Vagina (tissue), 2 donors: ENCODE measurements around the gene BICD1. TPM values are rescaled to one million over a fixed set of nuclear protein-coding genes. Genes with fewer than 3 reads are reported as not detected.

Experiments
- DNase-seq, 2 donors: peaks; one replicate each; pipeline ENCODE4 v3.0.0-alpha.2; 2017; ENCODE audit errors: extremely low spot score in 2 of 2
- H3K27ac ChIP-seq: fragments of 200-600 bp; sonication (generic); one replicate; pipeline ENCODE4 v1.5.1; 2019
- H3K27me3 ChIP-seq: fragments of 200-600 bp; sonication (generic); one replicate; pipeline ENCODE4 v1.5.1; 2019
- H3K36me3 ChIP-seq, 2 donors: fragments of 200-600 bp; sonication (generic); one replicate each; pipeline ENCODE4 v1.5.1; 2017 to 2019
- H3K4me1 ChIP-seq: fragments of 200-600 bp; sonication (generic); one replicate; pipeline ENCODE4 v1.5.1; 2019
- H3K4me3 ChIP-seq, 2 donors: fragments of 200-600 bp; sonication (generic); 1 replicate in 1 of 2; 2 replicates in 1 of 2; pipeline ENCODE4 v1.5.1; 2016 to 2019
- H3K9me3 ChIP-seq: fragments of 200-600 bp; sonication (generic); one replicate; pipeline ENCODE4 v1.5.1; 2019
- POLR2A ChIP-seq, 2 donors: fragments of 450-650 bp; IDR thresholded peaks; one replicate each; pipeline ENCODE4 v1.6.1; 2017; ENCODE audit warnings: antibody characterized with exemption in 2 of 2, mild to moderate bottlenecking in 2 of 2, moderate library complexity in 2 of 2
- POLR2AphosphoS5 ChIP-seq, 2 donors: sonication (generic); formaldehyde crosslinking; IDR thresholded peaks; one replicate each; pipeline ENCODE4 v1.9.0; 2017; ENCODE audit warnings: antibody characterized with exemption in 2 of 2, mild to moderate bottlenecking in 2 of 2, low read depth in 1 of 2; ENCODE audit not compliant: insufficient read depth in 1 of 2
- intact Hi-C: fragments of 100-400 bp; cut with DNase I; formaldehyde crosslinking; loops from one replicate; pipeline ENCODE4 v1.15.1; 2023
- total RNA-seq: library from RNA; depleted of rRNA; stranded (reverse); fragments of >200 nt; gene quantifications from one replicate; pipeline ENCODE4 v1.2.3, GENCODE V29; 2016
- TF ChIP-seq, protein P1 (sequence below), 3 experiments: fragments of 450-650 bp in 2 of 3; fragments of 200-600 bp in 1 of 3; sonication (generic) in 1 of 3; IDR thresholded peaks; one replicate each; pipeline ENCODE4 v1.5.1; 2017 to 2019; ENCODE audit warnings: antibody characterized with exemption in 3 of 3, mild to moderate bottlenecking in 2 of 3, moderate library complexity in 2 of 3

BICD1 gene
- total RNA-seq, 1 donor from 2014 or later = 19.6 TPM

DNA sequence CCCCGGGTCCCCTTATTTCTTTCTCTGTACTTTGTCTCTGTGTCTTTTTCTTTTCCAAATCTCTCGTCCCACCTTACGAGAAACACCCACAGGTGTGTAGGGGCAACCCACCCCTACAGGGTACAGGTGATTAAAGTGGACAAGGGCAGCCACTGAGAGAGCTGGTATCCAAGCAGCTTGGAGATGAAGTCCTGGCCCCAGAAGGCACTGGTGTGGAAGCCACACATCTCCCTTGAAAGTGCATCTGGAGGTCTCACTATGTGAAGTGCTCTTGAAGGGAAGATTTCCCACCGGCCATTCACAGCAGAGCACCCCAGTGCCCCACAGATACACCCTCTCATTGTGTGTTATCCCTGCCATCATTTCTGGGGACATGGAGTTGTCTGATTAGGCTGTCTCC lies 6.3 kb upstream of the BICD1 start:
- DNase-seq = no peak
- Histone ChIP-seq H3K36me3 (no peaks in the 10 kb centered on the region), H3K4me1 (no peaks in the 10 kb centered on the region), H3K27me3 (no peaks in the 10 kb centered on the region), H3K4me3 (no peak overlapping the region), H3K27ac (no peak overlapping the region), H3K9me3 (no peaks in the 10 kb centered on the region)
- TF ChIP-seq POLR2AphosphoS5 (IDR thresholded peaks at IDR 0.05; ENCODE audit: insufficient read depth in 1 of 2, low read depth in 1 of 2) (no peak), POLR2A (IDR thresholded peaks at IDR 0.05) (no peak)
- TF ChIP-seq, protein P1, sequence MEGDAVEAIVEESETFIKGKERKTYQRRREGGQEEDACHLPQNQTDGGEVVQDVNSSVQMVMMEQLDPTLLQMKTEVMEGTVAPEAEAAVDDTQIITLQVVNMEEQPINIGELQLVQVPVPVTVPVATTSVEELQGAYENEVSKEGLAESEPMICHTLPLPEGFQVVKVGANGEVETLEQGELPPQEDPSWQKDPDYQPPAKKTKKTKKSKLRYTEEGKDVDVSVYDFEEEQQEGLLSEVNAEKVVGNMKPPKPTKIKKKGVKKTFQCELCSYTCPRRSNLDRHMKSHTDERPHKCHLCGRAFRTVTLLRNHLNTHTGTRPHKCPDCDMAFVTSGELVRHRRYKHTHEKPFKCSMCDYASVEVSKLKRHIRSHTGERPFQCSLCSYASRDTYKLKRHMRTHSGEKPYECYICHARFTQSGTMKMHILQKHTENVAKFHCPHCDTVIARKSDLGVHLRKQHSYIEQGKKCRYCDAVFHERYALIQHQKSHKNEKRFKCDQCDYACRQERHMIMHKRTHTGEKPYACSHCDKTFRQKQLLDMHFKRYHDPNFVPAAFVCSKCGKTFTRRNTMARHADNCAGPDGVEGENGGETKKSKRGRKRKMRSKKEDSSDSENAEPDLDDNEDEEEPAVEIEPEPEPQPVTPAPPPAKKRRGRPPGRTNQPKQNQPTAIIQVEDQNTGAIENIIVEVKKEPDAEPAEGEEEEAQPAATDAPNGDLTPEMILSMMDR (IDR thresholded peaks at IDR 0.05) = no peak
- intact Hi-C loops = loop anchor here (10.0 kb wide), 1 partner anchor 446 kb away; the partner anchor contains the start of gene ETFBKMT

DNA sequence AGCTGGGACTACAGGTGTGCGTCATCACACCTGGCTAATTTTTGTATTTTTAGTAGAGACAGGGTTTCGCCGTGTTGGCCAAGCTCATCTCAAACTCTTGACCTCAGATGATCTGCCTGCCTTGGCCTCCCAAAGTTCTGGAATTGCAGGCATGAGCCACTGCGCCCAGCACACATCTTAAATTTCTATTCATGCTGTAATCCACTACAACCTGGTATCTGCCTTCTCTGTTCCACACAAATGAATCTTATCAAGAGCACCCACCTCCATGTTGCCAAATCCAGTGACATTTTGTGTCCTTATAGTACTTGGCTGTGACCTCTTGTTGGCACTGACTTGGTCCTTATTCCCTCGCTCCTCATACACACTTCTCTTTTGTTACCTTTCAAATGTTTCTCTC lies 5.8 kb upstream of the BICD1 start:
- Histone ChIP-seq H3K27ac (no peak overlapping the region), H3K27me3 (no peaks in the 10 kb centered on the region), H3K4me1 (peaks cover 1% of the 10 kb centered on the region), H3K9me3 (no peaks in the 10 kb centered on the region), H3K4me3 (no peak overlapping the region), H3K36me3 (no peaks in the 10 kb centered on the region)
- intact Hi-C loops = loop anchor here (10.0 kb wide), 1 partner anchor 446 kb away; the partner anchor contains the start of gene ETFBKMT
- TF ChIP-seq POLR2AphosphoS5 (IDR thresholded peaks at IDR 0.05; ENCODE audit: insufficient read depth in 1 of 2, low read depth in 1 of 2) = no peak
- no peak for TF ChIP-seq POLR2A (IDR thresholded peaks at IDR 0.05)
- TF ChIP-seq, protein P1 (IDR thresholded peaks at IDR 0.05) = no peak
- no peak for DNase-seq

DNA sequence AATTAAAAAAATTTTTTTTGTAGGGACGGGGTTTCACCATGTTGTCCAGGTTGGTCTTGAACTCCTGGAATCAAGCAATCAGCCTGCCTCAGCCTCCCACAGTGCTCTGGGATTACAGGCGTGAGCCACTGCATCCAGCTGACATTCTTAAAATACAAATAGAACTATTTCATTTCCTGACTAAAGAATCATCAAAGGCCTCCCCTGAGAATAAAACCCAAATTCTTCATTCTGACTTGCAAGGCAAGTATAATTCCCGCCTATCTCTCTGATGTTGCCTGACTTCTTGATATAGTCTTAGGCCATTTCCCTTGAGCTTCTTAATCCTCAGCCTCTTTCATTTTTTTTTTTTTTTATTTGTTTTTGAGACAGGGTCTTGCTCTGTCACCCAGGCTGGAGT lies 4.4 kb upstream of the BICD1 start:
- Histone ChIP-seq H3K4me1 (peaks cover 7% of the 10 kb centered on the region), H3K36me3 (no peaks in the 10 kb centered on the region), H3K27ac (no peak overlapping the region), H3K27me3 (no peaks in the 10 kb centered on the region), H3K4me3 (no peak overlapping the region), H3K9me3 (no peaks in the 10 kb centered on the region)
- no peak for DNase-seq
- TF ChIP-seq, protein P1 (IDR thresholded peaks at IDR 0.05) = no peak
- TF ChIP-seq POLR2A (IDR thresholded peaks at IDR 0.05) (no peak), POLR2AphosphoS5 (IDR thresholded peaks at IDR 0.05; ENCODE audit: insufficient read depth in 1 of 2, low read depth in 1 of 2) (no peak)
- intact Hi-C loops = loop anchor here (10.0 kb wide), 1 partner anchor 447 kb away; the partner anchor contains the start of gene ETFBKMT

DNA sequence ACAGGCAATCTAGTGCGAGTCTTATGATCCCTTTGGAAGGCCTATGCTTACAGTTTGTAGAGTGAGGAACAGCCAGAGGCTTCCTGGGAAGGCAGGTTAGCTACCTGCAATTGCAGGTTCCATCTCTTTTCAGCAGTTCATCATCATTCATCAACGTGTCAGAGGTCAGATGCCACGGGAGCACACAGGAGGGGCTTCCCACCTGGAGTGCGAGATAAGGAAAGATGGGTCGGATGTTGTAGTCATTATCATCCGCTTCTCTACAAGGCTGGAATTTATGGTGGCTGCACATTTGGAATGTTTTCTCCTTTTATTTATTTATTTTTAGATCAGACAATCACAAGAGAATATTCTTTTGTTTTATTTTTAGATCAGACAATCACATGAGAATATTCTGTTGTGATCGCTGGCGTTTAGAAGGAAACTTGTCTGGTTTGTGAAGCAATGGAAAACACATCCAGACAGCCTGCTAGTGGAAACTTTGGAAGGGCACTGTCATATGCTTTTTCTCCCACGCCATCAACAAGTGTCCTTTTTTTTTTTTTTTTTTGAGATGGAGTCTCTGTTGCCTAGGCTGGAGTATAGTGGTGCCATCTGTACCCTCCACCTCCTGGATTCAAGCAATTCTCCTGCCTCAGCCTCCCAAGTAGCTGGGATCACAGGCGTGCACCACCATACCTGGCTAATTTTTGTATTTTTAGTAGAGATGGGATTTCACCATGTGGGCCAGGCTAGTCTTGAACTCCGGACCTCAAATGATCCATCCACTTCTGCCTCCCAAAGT lies 1.9 kb upstream of the BICD1 start:
- intact Hi-C loops = loop anchor here (10.0 kb wide), 1 partner anchor 450 kb away; the partner anchor contains the start of gene ETFBKMT
- TF ChIP-seq POLR2AphosphoS5 (IDR thresholded peaks at IDR 0.05; ENCODE audit: insufficient read depth in 1 of 2, low read depth in 1 of 2) (no peak), POLR2A (IDR thresholded peaks at IDR 0.05) (no peak)
- TF ChIP-seq, protein P1 (IDR thresholded peaks at IDR 0.05) = no peak
- Histone ChIP-seq H3K27me3 (no peaks in the 10 kb centered on the region), H3K4me1 (peaks cover 31% of the 10 kb centered on the region), H3K27ac (no peak overlapping the region), H3K4me3 (no peak overlapping the region), H3K9me3 (no peaks in the 10 kb centered on the region), H3K36me3 (no peaks in the 10 kb centered on the region)
- DNase-seq = no peak

DNA sequence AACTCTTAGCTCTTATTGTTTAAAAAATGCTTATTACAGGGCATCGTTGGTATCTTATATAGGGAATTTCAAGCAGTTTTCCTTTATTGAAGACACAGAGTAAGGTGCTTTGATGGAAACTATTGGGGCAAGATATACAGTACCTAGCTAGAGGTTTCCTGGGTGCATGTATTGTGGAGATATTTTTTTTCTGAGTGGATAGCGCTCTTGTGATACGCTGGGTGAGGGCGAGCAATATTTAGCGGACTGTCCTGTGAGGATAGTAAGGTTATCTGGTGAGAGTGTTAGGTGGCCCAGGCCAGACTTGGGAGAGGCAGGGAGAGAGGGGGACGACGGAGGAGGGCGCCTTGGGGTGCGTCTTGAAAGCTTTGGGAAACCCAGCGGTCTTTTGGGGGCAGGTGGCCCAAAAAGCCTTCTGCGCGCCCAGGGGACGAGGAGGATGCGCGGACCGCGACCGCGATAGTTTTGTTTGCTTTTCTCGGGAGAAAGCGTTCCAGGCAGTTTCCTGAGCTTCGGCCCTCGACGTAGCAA lies 596 bp upstream of the BICD1 start:
- Histone ChIP-seq H3K9me3 (no peaks in the 10 kb centered on the region), H3K27me3 (no peaks in the 10 kb centered on the region), H3K4me3 (peak overlapping the region; percentile 78 to 90), H3K27ac (peak overlapping the region; percentile 82), H3K4me1 (peaks cover 31% of the 10 kb centered on the region), H3K36me3 (no peaks in the 10 kb centered on the region)
- intact Hi-C loops = loop anchor here (10.0 kb wide), 1 partner anchor 451 kb away; the partner anchor contains the start of gene ETFBKMT
- no peak for DNase-seq
- TF ChIP-seq, protein P1 (IDR thresholded peaks at IDR 0.05) = no peak
- TF ChIP-seq POLR2A (IDR thresholded peaks at IDR 0.05) (no peak), POLR2AphosphoS5 (IDR thresholded peaks at IDR 0.05; ENCODE audit: insufficient read depth in 1 of 2, low read depth in 1 of 2) (no peak)
